T1000 (cell line): Measurements from ENCODE around the gene RPF1.
A peak's percentile ranks its signal among the peaks of the same experiment; 100 is the strongest.
"Not testable (repeated sequence)": the region's sequence is repeated elsewhere in the genome, so short reads cannot be mapped to it uniquely, and the experiment has no call there.

Experiments used
- DNase-seq: peaks from one replicate; lab custom pipeline; 2025; ENCODE audit warnings: mixed read lengths; lab: John Stamatoyannopoulos, UW

The RPF1 gene

GRCh38 chr1:84478876-84479868 is at the start of gene RPF1:
RPF1 (plus strand) TSS chr1:84479266; CDS start chr1:84479282, 16 bp downstream.
- DNase-seq: peak; percentile 54

GRCh38 chr1:84430546-84430945 is 48.5 kb upstream of the RPF1 start:
- DNase-seq: no peak

- DNase-seq: peak; percentile 24
Measured at GRCh38 chr1:84433258-84434080, 45.6 kb upstream of the RPF1 start.

- no peak for DNase-seq
Measured at GRCh38 chr1:84434081-84434769, 44.8 kb upstream of the RPF1 start.

- no peak for DNase-seq
Measured at GRCh38 chr1:84434801-84435549, 44.1 kb upstream of the RPF1 start.

- DNase-seq: no peak
Measured at GRCh38 chr1:84436876-84437655, 42.0 kb upstream of the RPF1 start.

- DNase-seq: no peak
Measured at GRCh38 chr1:84442256-84442655, 36.8 kb upstream of the RPF1 start.

- not testable (repeated sequence) for DNase-seq
Measured at GRCh38 chr1:84442747-84443646, 36.1 kb upstream of the RPF1 start.

- DNase-seq: not testable (repeated sequence)
Measured at GRCh38 chr1:84448704-84449103, 30.4 kb upstream of the RPF1 start.

GRCh38 chr1:84450910-84451309 is 28.2 kb upstream of the RPF1 start:
- no peak for DNase-seq

GRCh38 chr1:84452436-84452835 is 26.6 kb upstream of the RPF1 start:
- DNase-seq: no peak

GRCh38 chr1:84462118-84462517 is 16.9 kb upstream of the RPF1 start:
- DNase-seq: no peak

- no peak for DNase-seq
Measured at GRCh38 chr1:84467298-84467697, 11.8 kb upstream of the RPF1 start.

- no peak for DNase-seq
Measured at GRCh38 chr1:84476225-84476624, 2.8 kb upstream of the RPF1 start.

- no peak for DNase-seq
Measured at GRCh38 chr1:84479998-84480397, 932 bp downstream of the RPF1 start.

- no peak for DNase-seq
Measured at GRCh38 chr1:84480650-84481049, 1.6 kb downstream of the RPF1 start.

- no peak for DNase-seq
Measured at GRCh38 chr1:84481317-84481716, 2.3 kb downstream of the RPF1 start.

GRCh38 chr1:84488107-84488506 is 9.0 kb downstream of the RPF1 start:
- no peak for DNase-seq

GRCh38 chr1:84489766-84490165 is 10.7 kb downstream of the RPF1 start:
- DNase-seq: no peak

GRCh38 chr1:84492726-84493125 is 13.7 kb downstream of the RPF1 start:
- DNase-seq: no peak
